H1 (cell line): ENCODE data around the gene ASXL3. TPM values are rescaled to one million over a fixed set of nuclear protein-coding genes. Genes with fewer than 3 reads are reported as not detected.

ENCODE experiments used
- RFX5 ChIP-seq: IDR thresholded peaks from 2 replicates; pipeline ENCODE4 v1.6.1; 2011; ENCODE audit warnings: low read depth, low read length, improper control_type of control experiment, borderline replicate concordance
- TAF7 ChIP-seq: optimal IDR thresholded peaks from 2 replicates; pipeline ENCODE3; 2011; ENCODE audit warnings: low read depth, mild to moderate bottlenecking, inconsistent platforms, low read length, moderate library complexity, borderline replicate concordance
- TCF12 ChIP-seq: IDR thresholded peaks from 2 replicates; pipeline ENCODE4 v1.6.1; 2011; ENCODE audit warnings: low read depth, mild to moderate bottlenecking, low read length
- YY1 ChIP-seq: IDR thresholded peaks from 2 replicates; pipeline ENCODE4 v1.6.1; 2011; ENCODE audit warnings: low read depth, mild to moderate bottlenecking, low read length
- polyA plus RNA-seq, 7 experiments: library from polyadenylated mRNA; depleted of rRNA in 3 of 7; stranded (reverse) in 5 of 7; unstranded in 2 of 7; fragments of >200 nt in 5 of 7; fragments of 200-250 nt in 2 of 7; gene quantifications; 1 replicate in 5 of 7; 2 replicates in 1 of 7; 4 replicates in 1 of 7; pipeline versions ENCODE4 v1.2.1 to v1.2.3, GENCODE V29; 2011 to 2013; ENCODE audit warnings: missing spikeins in 2 of 7, mixed read lengths in 2 of 7
- total RNA-seq: library from RNA; stranded (reverse); fragmentation: NEBNext Ultra II Directional; extraction: Animal tissue kit (Norgen Biotek cat#: 25700); gene quantifications from 2 replicates; pipeline ENCODE4 v1.2.1, GENCODE V29; 2021
- TF ChIP-seq, protein P1 (sequence below): IDR thresholded peaks from 2 replicates; pipeline ENCODE4 v1.6.1; 2012; ENCODE audit warnings: inconsistent platforms
- TF ChIP-seq, protein P2 (sequence below): IDR thresholded peaks from 2 replicates; pipeline ENCODE4 v1.6.1; 2011; ENCODE audit warnings: low read length, improper control_type of control experiment
- TF ChIP-seq, protein P3 (sequence below): fragments of 300-600 bp; sonication (generic); IDR thresholded peaks from 2 replicates; pipeline ENCODE4 v1.7.1; 2012; ENCODE audit warnings: low read length, moderate library complexity, mild to moderate bottlenecking, inconsistent platforms; ENCODE audit not compliant: insufficient replicate concordance
- TF ChIP-seq, protein P4 (sequence below): IDR thresholded peaks from 2 replicates; pipeline ENCODE4 v1.6.1; 2011; ENCODE audit warnings: low read depth, mild to moderate bottlenecking, low read length; ENCODE audit not compliant: insufficient read depth

The ASXL3 gene
- total and polyA plus RNA-seq, 2 of the 8 experiments (the other 6 are each of a cell fraction or from before 2014, with no cell fraction given), result 0.08 to 1.3 TPM

DNA sequence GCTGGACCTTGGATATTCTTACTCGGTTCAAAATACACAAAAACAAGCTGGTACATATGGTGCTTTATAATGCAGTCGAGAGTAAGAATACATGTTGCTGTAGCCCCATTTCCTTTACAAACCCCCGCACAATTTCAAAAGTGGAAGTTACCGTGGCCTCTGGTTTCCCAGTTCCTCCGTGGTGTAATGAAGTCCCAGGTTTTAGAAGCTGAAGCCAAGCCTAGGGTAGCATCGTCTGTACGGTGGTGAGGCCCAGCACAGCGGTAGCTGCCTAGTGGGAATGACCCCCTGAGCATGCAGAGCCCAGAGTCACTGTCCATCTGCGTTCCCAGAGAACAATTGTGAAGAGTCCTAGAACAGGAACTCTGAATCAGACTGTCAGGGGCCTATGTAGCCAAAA lies 171.8 kb downstream of the ASXL3 start (continued):
- TF ChIP-seq, protein P1, sequence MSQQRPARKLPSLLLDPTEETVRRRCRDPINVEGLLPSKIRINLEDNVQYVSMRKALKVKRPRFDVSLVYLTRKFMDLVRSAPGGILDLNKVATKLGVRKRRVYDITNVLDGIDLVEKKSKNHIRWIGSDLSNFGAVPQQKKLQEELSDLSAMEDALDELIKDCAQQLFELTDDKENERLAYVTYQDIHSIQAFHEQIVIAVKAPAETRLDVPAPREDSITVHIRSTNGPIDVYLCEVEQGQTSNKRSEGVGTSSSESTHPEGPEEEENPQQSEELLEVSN, result no peak
- TF ChIP-seq YY1, result no peak
- TF ChIP-seq, protein P2, sequence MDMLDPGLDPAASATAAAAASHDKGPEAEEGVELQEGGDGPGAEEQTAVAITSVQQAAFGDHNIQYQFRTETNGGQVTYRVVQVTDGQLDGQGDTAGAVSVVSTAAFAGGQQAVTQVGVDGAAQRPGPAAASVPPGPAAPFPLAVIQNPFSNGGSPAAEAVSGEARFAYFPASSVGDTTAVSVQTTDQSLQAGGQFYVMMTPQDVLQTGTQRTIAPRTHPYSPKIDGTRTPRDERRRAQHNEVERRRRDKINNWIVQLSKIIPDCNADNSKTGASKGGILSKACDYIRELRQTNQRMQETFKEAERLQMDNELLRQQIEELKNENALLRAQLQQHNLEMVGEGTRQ, result no peak
- TF ChIP-seq, protein P3, sequence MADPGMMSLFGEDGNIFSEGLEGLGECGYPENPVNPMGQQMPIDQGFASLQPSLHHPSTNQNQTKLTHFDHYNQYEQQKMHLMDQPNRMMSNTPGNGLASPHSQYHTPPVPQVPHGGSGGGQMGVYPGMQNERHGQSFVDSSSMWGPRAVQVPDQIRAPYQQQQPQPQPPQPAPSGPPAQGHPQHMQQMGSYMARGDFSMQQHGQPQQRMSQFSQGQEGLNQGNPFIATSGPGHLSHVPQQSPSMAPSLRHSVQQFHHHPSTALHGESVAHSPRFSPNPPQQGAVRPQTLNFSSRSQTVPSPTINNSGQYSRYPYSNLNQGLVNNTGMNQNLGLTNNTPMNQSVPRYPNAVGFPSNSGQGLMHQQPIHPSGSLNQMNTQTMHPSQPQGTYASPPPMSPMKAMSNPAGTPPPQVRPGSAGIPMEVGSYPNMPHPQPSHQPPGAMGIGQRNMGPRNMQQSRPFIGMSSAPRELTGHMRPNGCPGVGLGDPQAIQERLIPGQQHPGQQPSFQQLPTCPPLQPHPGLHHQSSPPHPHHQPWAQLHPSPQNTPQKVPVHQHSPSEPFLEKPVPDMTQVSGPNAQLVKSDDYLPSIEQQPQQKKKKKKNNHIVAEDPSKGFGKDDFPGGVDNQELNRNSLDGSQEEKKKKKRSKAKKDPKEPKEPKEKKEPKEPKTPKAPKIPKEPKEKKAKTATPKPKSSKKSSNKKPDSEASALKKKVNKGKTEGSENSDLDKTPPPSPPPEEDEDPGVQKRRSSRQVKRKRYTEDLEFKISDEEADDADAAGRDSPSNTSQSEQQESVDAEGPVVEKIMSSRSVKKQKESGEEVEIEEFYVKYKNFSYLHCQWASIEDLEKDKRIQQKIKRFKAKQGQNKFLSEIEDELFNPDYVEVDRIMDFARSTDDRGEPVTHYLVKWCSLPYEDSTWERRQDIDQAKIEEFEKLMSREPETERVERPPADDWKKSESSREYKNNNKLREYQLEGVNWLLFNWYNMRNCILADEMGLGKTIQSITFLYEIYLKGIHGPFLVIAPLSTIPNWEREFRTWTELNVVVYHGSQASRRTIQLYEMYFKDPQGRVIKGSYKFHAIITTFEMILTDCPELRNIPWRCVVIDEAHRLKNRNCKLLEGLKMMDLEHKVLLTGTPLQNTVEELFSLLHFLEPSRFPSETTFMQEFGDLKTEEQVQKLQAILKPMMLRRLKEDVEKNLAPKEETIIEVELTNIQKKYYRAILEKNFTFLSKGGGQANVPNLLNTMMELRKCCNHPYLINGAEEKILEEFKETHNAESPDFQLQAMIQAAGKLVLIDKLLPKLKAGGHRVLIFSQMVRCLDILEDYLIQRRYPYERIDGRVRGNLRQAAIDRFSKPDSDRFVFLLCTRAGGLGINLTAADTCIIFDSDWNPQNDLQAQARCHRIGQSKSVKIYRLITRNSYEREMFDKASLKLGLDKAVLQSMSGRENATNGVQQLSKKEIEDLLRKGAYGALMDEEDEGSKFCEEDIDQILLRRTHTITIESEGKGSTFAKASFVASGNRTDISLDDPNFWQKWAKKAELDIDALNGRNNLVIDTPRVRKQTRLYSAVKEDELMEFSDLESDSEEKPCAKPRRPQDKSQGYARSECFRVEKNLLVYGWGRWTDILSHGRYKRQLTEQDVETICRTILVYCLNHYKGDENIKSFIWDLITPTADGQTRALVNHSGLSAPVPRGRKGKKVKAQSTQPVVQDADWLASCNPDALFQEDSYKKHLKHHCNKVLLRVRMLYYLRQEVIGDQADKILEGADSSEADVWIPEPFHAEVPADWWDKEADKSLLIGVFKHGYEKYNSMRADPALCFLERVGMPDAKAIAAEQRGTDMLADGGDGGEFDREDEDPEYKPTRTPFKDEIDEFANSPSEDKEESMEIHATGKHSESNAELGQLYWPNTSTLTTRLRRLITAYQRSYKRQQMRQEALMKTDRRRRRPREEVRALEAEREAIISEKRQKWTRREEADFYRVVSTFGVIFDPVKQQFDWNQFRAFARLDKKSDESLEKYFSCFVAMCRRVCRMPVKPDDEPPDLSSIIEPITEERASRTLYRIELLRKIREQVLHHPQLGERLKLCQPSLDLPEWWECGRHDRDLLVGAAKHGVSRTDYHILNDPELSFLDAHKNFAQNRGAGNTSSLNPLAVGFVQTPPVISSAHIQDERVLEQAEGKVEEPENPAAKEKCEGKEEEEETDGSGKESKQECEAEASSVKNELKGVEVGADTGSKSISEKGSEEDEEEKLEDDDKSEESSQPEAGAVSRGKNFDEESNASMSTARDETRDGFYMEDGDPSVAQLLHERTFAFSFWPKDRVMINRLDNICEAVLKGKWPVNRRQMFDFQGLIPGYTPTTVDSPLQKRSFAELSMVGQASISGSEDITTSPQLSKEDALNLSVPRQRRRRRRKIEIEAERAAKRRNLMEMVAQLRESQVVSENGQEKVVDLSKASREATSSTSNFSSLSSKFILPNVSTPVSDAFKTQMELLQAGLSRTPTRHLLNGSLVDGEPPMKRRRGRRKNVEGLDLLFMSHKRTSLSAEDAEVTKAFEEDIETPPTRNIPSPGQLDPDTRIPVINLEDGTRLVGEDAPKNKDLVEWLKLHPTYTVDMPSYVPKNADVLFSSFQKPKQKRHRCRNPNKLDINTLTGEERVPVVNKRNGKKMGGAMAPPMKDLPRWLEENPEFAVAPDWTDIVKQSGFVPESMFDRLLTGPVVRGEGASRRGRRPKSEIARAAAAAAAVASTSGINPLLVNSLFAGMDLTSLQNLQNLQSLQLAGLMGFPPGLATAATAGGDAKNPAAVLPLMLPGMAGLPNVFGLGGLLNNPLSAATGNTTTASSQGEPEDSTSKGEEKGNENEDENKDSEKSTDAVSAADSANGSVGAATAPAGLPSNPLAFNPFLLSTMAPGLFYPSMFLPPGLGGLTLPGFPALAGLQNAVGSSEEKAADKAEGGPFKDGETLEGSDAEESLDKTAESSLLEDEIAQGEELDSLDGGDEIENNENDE, result no peak
- TF ChIP-seq TAF7, result no peak
- TF ChIP-seq TCF12, result no peak
- TF ChIP-seq, protein P4, sequence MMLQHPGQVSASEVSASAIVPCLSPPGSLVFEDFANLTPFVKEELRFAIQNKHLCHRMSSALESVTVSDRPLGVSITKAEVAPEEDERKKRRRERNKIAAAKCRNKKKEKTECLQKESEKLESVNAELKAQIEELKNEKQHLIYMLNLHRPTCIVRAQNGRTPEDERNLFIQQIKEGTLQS, result no peak
- TF ChIP-seq RFX5, result no peak
- TF ChIP-seq, all 59 proteins: peak for 0
